Kidney (tissue), 14 donors: ENCODE data around the gene DHRS7C. TPM values are rescaled to one million over a fixed set of nuclear protein-coding genes. Genes with fewer than 3 reads are reported as not detected.

Experiments used
- DNase-seq, 5 donors: peaks; one replicate each; pipeline ENCODE4 v3.0.0-alpha.2; 2013 to 2020
- FAIRE-seq: peaks from 2 replicates; lab custom pipeline; 2012; peaks lifted over from hg19 to GRCh38; lab: Jason Lieb, UNC
- H3K27ac ChIP-seq, 2 donors: one replicate each; pipeline ENCODE4 v1.7.0; 2013; ENCODE audit warnings: low read depth in 2 of 2, low read length in 2 of 2, inconsistent platforms in 1 of 2
- H3K27me3 ChIP-seq: one replicate; pipeline ENCODE4 v1.7.1; 2013; ENCODE audit warnings: low read length, inconsistent platforms; ENCODE audit not compliant: control insufficient read depth, insufficient read depth
- H3K36me3 ChIP-seq, 3 donors: one replicate each; pipeline versions ENCODE4 v1.7.0 to v1.7.1; 2013; ENCODE audit warnings: low read length in 3 of 3, control low read depth in 1 of 3, inconsistent platforms in 1 of 3; ENCODE audit not compliant: insufficient read depth in 3 of 3, control insufficient read depth in 2 of 3
- H3K4me1 ChIP-seq, 3 donors: one replicate each; pipeline versions ENCODE4 v1.7.0 to v1.7.1; 2013; ENCODE audit warnings: low read length in 3 of 3, inconsistent platforms in 1 of 3, low read depth in 1 of 3; ENCODE audit not compliant: control insufficient read depth in 2 of 3, insufficient read depth in 2 of 3
- H3K4me3 ChIP-seq, 3 donors: one replicate each; pipeline versions ENCODE4 v1.7.0 to v1.8.1; 2013; ENCODE audit warnings: low read length in 3 of 3, control low read depth in 1 of 3, inconsistent platforms in 1 of 3
- H3K9ac ChIP-seq, 3 donors: one replicate each; pipeline versions ENCODE4 v1.7.0 to v1.7.1; 2013; ENCODE audit warnings: low read length in 3 of 3, control low read depth in 1 of 3, inconsistent platforms in 1 of 3
- H3K9me3 ChIP-seq, 3 donors: one replicate each; pipeline versions ENCODE4 v1.7.0 to v1.7.1; 2013; ENCODE audit warnings: low read length in 3 of 3, control low read depth in 1 of 3, inconsistent platforms in 1 of 3; ENCODE audit not compliant: control insufficient read depth in 2 of 3, insufficient read depth in 1 of 3
- intact Hi-C: fragments of 100-400 bp; cut with DNase I; formaldehyde crosslinking; loops from one replicate; pipeline ENCODE4 v1.11.1; 2022
- polyA plus RNA-seq: library from polyadenylated mRNA; stranded (reverse); fragments of 350-450 nt; fragmentation: Illumina TruSeq; extraction: RNeasy Lipid Tissue Mini Kit (QIAGEN cat#74804); gene quantifications from one replicate; pipeline ENCODE4 v1.2.3, GENCODE V29; 2014; ENCODE audit warnings: low read depth, low replicate concordance; ENCODE audit not compliant: insufficient read depth
- total RNA-seq: library from RNA; stranded (reverse); fragmentation: NEBNext Ultra II Directional; extraction: Animal tissue kit (Norgen Biotek cat#: 25700); gene quantifications from one replicate; pipeline ENCODE4 v1.2.1, GENCODE V29; 2021
- TF ChIP-seq, protein P1 (sequence below): IDR thresholded peaks from 3 replicates; pipeline ENCODE4 v1.5.1; 2012; ENCODE audit warnings: mild to moderate bottlenecking, moderate library complexity, borderline replicate concordance; ENCODE audit not compliant: insufficient read depth; ENCODE audit errors: extremely low read depth
- donor health status: control.
- donor health status: control.
- donor health status: control.
- donor health status: control.
- donor health status: control.
- donor health status: DM: yes; HTN: yes; CAD: no.
- donor health status: Normal renal cell carcinoma (clear cell type).

DHRS7C gene
- total and polyA plus RNA-seq, 2 donors from 2014 or later, result not detected

DNA sequence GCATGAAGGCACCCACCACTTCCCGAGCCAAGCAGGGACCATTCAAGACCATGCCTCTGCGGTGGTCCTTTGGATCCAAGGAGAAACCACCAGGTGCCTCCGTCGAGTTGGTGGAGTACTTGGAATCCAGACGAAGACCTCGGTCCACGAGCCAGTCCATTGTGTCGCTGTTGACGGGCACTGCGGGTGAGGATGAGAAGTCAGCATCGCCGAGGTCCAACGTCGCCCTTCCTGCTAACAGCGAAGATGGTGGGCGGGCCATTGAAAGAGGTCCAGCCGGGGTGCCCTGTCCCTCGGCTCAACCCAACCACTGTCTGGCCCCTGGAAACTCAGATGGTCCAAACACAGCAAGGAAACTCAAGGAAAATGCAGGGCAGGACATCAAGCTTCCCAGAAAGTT is 63.4 kb downstream of the DHRS7C start:
- no peak for DNase-seq
- no peak overlapping the region for H3K27ac ChIP-seq
- no peak for FAIRE-seq
- TF ChIP-seq, protein P1, sequence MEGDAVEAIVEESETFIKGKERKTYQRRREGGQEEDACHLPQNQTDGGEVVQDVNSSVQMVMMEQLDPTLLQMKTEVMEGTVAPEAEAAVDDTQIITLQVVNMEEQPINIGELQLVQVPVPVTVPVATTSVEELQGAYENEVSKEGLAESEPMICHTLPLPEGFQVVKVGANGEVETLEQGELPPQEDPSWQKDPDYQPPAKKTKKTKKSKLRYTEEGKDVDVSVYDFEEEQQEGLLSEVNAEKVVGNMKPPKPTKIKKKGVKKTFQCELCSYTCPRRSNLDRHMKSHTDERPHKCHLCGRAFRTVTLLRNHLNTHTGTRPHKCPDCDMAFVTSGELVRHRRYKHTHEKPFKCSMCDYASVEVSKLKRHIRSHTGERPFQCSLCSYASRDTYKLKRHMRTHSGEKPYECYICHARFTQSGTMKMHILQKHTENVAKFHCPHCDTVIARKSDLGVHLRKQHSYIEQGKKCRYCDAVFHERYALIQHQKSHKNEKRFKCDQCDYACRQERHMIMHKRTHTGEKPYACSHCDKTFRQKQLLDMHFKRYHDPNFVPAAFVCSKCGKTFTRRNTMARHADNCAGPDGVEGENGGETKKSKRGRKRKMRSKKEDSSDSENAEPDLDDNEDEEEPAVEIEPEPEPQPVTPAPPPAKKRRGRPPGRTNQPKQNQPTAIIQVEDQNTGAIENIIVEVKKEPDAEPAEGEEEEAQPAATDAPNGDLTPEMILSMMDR, result no peak
- no peak overlapping the region for H3K9ac ChIP-seq
- no peaks in the 10 kb centered on the region for H3K4me1 ChIP-seq
- no peaks in the 10 kb centered on the region for H3K36me3 ChIP-seq
- no peaks in the 10 kb centered on the region for H3K27me3 ChIP-seq
- H3K9me3 ChIP-seq, result no peaks in the 10 kb centered on the region
- intact Hi-C loops, result no loop called here
- H3K4me3 ChIP-seq, result no peak overlapping the region

DNA sequence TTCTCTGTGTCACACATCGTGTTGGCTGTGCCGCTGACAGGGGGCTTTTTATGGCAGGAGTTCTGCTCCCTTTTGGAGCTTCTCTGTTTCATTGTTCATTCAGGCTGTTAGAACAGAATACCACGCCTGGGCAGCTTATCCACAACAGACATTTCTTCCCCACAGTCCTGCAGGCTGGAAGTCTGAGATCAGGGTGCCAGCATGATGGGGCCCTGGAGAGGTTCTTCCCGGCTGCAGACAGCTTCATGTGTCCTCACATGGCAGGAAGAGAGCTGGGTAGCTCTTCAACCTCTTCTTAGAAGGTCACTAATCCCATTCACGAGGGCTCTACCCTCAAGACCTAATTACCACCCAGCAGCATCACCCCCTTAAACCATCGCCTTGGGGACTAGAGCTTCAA is 65.1 kb downstream of the DHRS7C start:
- H3K36me3 ChIP-seq, result no peaks in the 10 kb centered on the region
- intact Hi-C loops, result no loop called here
- H3K9me3 ChIP-seq, result no peaks in the 10 kb centered on the region
- H3K4me1 ChIP-seq, result no peaks in the 10 kb centered on the region
- H3K9ac ChIP-seq, result no peak overlapping the region
- no peak overlapping the region for H3K4me3 ChIP-seq
- no peak for FAIRE-seq
- H3K27ac ChIP-seq, result no peak overlapping the region
- peak in 1 of 5 donors; percentile 40 for DNase-seq
- TF ChIP-seq, protein P1, result no peak
- no peaks in the 10 kb centered on the region for H3K27me3 ChIP-seq

DNA sequence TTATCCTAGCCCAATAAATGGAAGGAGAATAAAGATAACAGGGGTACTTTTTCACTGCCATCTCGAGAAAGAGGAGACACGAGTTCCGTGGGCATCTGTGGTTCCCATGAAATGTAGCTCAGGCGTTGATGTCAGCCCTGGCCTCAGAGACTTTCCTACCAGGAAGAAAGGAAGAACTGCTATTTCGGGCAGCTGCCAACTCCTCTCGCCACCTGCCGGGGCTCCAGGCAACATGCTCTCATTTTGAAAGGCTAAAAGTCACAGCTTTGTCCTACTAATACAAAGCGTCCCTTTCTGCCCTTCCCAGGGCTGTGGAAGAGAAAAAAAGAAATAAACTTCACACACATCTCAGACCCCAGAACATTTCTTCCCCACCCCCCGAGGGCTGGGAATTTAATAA is 65.8 kb downstream of the DHRS7C start:
- intact Hi-C loops, result no loop called here
- FAIRE-seq, result no peak

More for the DNA sequence above, 65.8 kb downstream of the DHRS7C start:
- no peaks in the 10 kb centered on the region for H3K36me3 ChIP-seq
- no peaks in the 10 kb centered on the region for H3K9me3 ChIP-seq
- H3K4me1 ChIP-seq, result no peaks in the 10 kb centered on the region
- H3K27ac ChIP-seq, result no peak overlapping the region
- H3K9ac ChIP-seq, result no peak overlapping the region
- DNase-seq, result peak in 3 of 5 donors; percentile 14 to 51 (median 31)
- H3K27me3 ChIP-seq, result no peaks in the 10 kb centered on the region
- TF ChIP-seq, protein P1, result no peak
- no peak overlapping the region for H3K4me3 ChIP-seq

Other genes starting within 250 kb of the DHRS7C start
- gene STX8, start 215.8 kb downstream of the DHRS7C start, total RNA-seq, result 67.2 TPM
- 127 TPM for gene STX8, start 215.8 kb downstream of the DHRS7C start, polyA plus RNA-seq
- gene CFAP52, start 214.9 kb downstream of the DHRS7C start, total RNA-seq, result 1.7 TPM
- not detected for gene CFAP52, start 214.9 kb downstream of the DHRS7C start, polyA plus RNA-seq
- gene USP43, start 146.1 kb downstream of the DHRS7C start, total RNA-seq, result 7.8 TPM
- 1.9 TPM for gene USP43, start 146.1 kb downstream of the DHRS7C start, polyA plus RNA-seq
- not detected for gene GSG1L2, start 30.5 kb upstream of the DHRS7C start, total RNA-seq
- gene GSG1L2, start 30.5 kb upstream of the DHRS7C start, polyA plus RNA-seq, result not detected
- gene GLP2R, start 34.3 kb upstream of the DHRS7C start, total RNA-seq, result not detected
- gene GLP2R, start 34.3 kb upstream of the DHRS7C start, polyA plus RNA-seq, result not detected
- not detected for gene RCVRN, start 113.7 kb upstream of the DHRS7C start, total RNA-seq
- not detected for gene RCVRN, start 113.7 kb upstream of the DHRS7C start, polyA plus RNA-seq